IMR-90 (cell line): ENCODE results near the gene OBP2A. TPM values are rescaled to one million over a fixed set of nuclear protein-coding genes. Genes with fewer than 3 reads are reported as not detected.
"Not testable (repeated sequence)": the region's sequence is repeated elsewhere in the genome, so short reads cannot be mapped to it uniquely, and the experiment has no call there.

Source experiments
- ATAC-seq: fragments of 200-7000 bp; cut with Tn5 transposase; 2 replicates; pipeline ENCODE4 v1.9.1; 2020; ENCODE audit warnings: low read depth, mild to moderate bottlenecking, moderate library complexity
- BruUV-seq: library from RNA; stranded (reverse); fragments of 400-500 nt; replicated peaks from 2 replicates; lab custom pipeline; 2021; lab: Mats Ljungman, UMichigan
- CTCF ChIA-PET: fragments of 300-600 bp; formaldehyde crosslinking; extraction: SDS; loops from one replicate; lab custom pipeline; 2021; ENCODE audit warnings: antibody characterized with exemption; lab: Yijun Ruan, JAX
- POLR2A ChIA-PET: fragments of 300-600 bp; sonication (Branson Sonifier 250); formaldehyde crosslinking; loops from one replicate; lab custom pipeline; 2022; ENCODE audit warnings: antibody characterized with exemption; ENCODE audit not compliant: unreplicated experiment; lab: Charles Lee
- DNase-seq: peaks from one replicate; pipeline ENCODE4 v3.0.0; 2013
- H2AFZ ChIP-seq: replicated peaks from 2 replicates; pipeline ENCODE3; 2013; ENCODE audit warnings: low read length, mild to moderate bottlenecking; ENCODE audit not compliant: poor library complexity
- H2AK5ac ChIP-seq: 2 replicates; pipeline ENCODE4 v1.6.1; 2013; ENCODE audit warnings: low read depth, low read length, inconsistent platforms
- H2AK9ac ChIP-seq: replicated peaks from 2 replicates; pipeline ENCODE3; 2013; ENCODE audit warnings: mild to moderate bottlenecking, low read depth, low read length, moderate library complexity; ENCODE audit not compliant: poor library complexity
- H2BK120ac ChIP-seq: 2 replicates; pipeline ENCODE4 v1.6.1; 2013; ENCODE audit warnings: low read depth, low read length, inconsistent platforms
- H2BK15ac ChIP-seq: 3 replicates; pipeline ENCODE4 v1.6.1; 2013; ENCODE audit warnings: low read depth, low read length, inconsistent platforms
- H2BK20ac ChIP-seq: 2 replicates; pipeline ENCODE4 v1.6.1; 2013; ENCODE audit warnings: low read depth, mild to moderate bottlenecking, inconsistent platforms, low read length, moderate library complexity
- H2BK5ac ChIP-seq: 2 replicates; pipeline ENCODE4 v1.6.1; 2013; ENCODE audit warnings: mild to moderate bottlenecking, low read depth, low read length, inconsistent platforms; ENCODE audit not compliant: poor library complexity, severe bottlenecking
- H3K14ac ChIP-seq: replicated peaks from 2 replicates; pipeline ENCODE4 v1.6.1; 2013; ENCODE audit warnings: low read depth, low read length, inconsistent platforms
- H3K18ac ChIP-seq: 2 replicates; pipeline ENCODE4 v1.6.1; 2013; ENCODE audit warnings: low read depth, low read length, control low read depth
- H3K23ac ChIP-seq: 2 replicates; pipeline ENCODE4 v1.6.1; 2013; ENCODE audit warnings: low read depth, low read length, inconsistent platforms
- H3K27ac ChIP-seq: 2 replicates; pipeline ENCODE4 v1.5.1; 2013; ENCODE audit warnings: mild to moderate bottlenecking, control low read depth, low read length; ENCODE audit not compliant: insufficient read depth
- H3K27me3 ChIP-seq: 2 replicates; pipeline ENCODE4 v1.6.1; 2013; ENCODE audit warnings: low read length; ENCODE audit not compliant: control insufficient read depth, insufficient read depth
- H3K36me3 ChIP-seq: 2 replicates; pipeline ENCODE4 v1.6.1; 2013; ENCODE audit warnings: low read length, mixed read lengths; ENCODE audit not compliant: control insufficient read depth, insufficient read depth
- H3K4ac ChIP-seq: 2 replicates; pipeline ENCODE4 v1.6.1; 2013; ENCODE audit warnings: low read depth, low read length, inconsistent platforms
- H3K4me1 ChIP-seq: 2 replicates; pipeline ENCODE4 v1.6.1; 2013; ENCODE audit warnings: low read length, mixed read lengths; ENCODE audit not compliant: control insufficient read depth, insufficient read depth
- H3K4me2 ChIP-seq: 2 replicates; pipeline ENCODE4 v1.6.1; 2013; ENCODE audit warnings: low read depth, mild to moderate bottlenecking, control low read depth, low read length, moderate library complexity
- H3K4me3 ChIP-seq: 2 replicates; pipeline ENCODE4 v1.5.1; 2013; ENCODE audit warnings: low read depth, mild to moderate bottlenecking, control low read depth, low read length, moderate library complexity; ENCODE audit not compliant: insufficient read depth
- H3K56ac ChIP-seq: 2 replicates; pipeline ENCODE4 v1.6.1; 2013; ENCODE audit warnings: low read length, inconsistent platforms; ENCODE audit not compliant: insufficient read depth; ENCODE audit errors: extremely low read depth
- H3K79me1 ChIP-seq, 2 experiments: 2 replicates each; pipeline ENCODE4 v1.6.1; 2013; ENCODE audit warnings: low read length in 2 of 2, inconsistent platforms in 1 of 2, low read depth in 1 of 2
- H3K9ac ChIP-seq: 2 replicates; pipeline ENCODE4 v1.6.1; 2013; ENCODE audit warnings: low read depth, low read length, control low read depth
- H3K9me1 ChIP-seq: 2 replicates; pipeline ENCODE4 v1.6.1; 2013; ENCODE audit warnings: low read length, inconsistent platforms; ENCODE audit not compliant: insufficient read depth
- H3K9me3 ChIP-seq: 2 replicates; pipeline ENCODE4 v1.6.1; 2013; ENCODE audit warnings: low read length; ENCODE audit not compliant: control insufficient read depth, insufficient read depth
- H4K20me1 ChIP-seq: 2 replicates; pipeline ENCODE4 v1.6.1; 2013; ENCODE audit warnings: low read length, inconsistent platforms; ENCODE audit not compliant: insufficient read depth
- H4K5ac ChIP-seq: 2 replicates; pipeline ENCODE4 v1.6.1; 2013; ENCODE audit warnings: mild to moderate bottlenecking, low read depth, low read length, control low read depth
- H4K8ac ChIP-seq, 2 experiments: 2 replicates each; pipeline ENCODE4 v1.6.1; 2013; ENCODE audit warnings: low read depth in 2 of 2, low read length in 2 of 2, control low read depth in 1 of 2, inconsistent platforms in 1 of 2
- H4K91ac ChIP-seq: 2 replicates; pipeline ENCODE4 v1.6.1; 2013; ENCODE audit warnings: low read depth, low read length, inconsistent platforms; ENCODE audit not compliant: insufficient read depth
- WGBS, 2 experiments: methylation state at CpG; one replicate each; pipeline versions ENCODE4 v1.1.5 to v1.1.7; 2013; ENCODE audit warnings: missing lambda C conversion rate in 2 of 2; ENCODE audit not compliant: insufficient read length in 1 of 2; ENCODE audit errors: extremely low coverage in 2 of 2; 5-methylcytosine and 5-hydroxymethylcytosine counted together
- dilution Hi-C: fragments of 300-500 bp; cut with HindIII; formaldehyde crosslinking; loops from one replicate; pipeline ENCODE4 v1.14.3; 2018; ENCODE audit warnings: low sequenced_read_pairs; ENCODE audit not compliant: unreplicated experiment
- in situ Hi-C: fragments of 300-500 bp; cut with MboI; formaldehyde crosslinking; loops from 3 replicates; pipeline ENCODE4 v1.14.3; 2019; ENCODE audit warnings: low sequenced_read_pairs, inconsistent platforms, mixed read lengths
- intact Hi-C: fragments of 100-400 bp; cut with micrococcal nuclease; formaldehyde crosslinking; loops from 2 replicates; pipeline ENCODE4 v1.10.0; 2022
- polyA plus RNA-seq, 3 experiments: library from polyadenylated mRNA; depleted of rRNA; stranded (reverse); fragments of >200 nt; gene quantifications; 2 replicates each; pipeline ENCODE4 v1.2.3, GENCODE V29; 2012; ENCODE audit warnings: low replicate concordance in 1 of 3
- total RNA-seq: library from RNA; depleted of rRNA; stranded (reverse); fragments of >200 nt; gene quantifications from 2 replicates; pipeline ENCODE4 v1.2.3, GENCODE V29; 2012

Gene OBP2A
- total and polyA plus RNA-seq, 2 of the 4 experiments (the other 2 are of a cell fraction): not detected

DNA sequence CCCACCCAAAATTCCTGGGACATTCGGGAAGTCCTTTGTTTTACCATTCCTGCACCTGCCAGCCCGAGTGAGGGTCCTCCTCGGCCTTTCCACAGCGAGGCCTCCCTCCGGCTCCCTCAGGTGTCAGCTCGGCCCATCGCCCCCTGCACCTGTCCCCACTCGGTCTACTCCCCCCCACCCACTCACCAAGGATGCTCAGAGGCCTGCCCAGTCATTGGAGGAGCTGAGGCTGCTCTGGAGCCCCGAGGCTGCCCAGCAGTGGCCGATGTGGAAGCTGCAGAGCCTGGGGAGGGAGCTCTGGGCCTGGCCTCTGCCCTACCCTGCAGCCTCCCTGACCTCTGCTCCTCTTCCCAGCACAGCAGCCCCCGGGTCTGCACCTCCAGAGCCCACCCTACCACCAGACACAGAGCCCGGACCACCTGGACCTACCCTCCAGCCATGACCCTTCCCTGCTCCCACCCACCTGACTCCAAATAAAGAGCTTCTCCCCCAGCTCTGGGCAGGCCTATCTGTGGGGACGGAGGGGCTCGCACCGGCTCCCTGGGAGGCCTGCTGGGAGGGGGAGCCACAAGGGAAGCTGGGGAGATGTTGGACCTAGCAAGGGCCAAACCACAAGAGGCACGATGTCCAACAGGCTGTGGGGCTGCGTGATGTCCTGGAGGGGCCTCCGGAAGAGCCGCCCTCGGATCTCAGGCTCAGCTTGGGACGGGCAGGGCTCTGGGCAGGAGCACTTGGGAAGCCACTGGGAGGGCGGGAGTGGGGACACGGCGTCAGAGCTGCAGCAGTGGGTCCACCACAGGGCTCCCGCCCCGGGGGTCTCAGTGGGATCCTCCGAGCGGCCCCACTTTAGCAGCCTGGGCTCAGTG lies 3.8 kb downstream of the OBP2A start:
- H4K91ac ChIP-seq, ATAC-seq, H2BK20ac ChIP-seq, POLR2A ChIA-PET, dilution Hi-C loops, H3K4ac ChIP-seq, BruUV-seq, H2BK120ac ChIP-seq, H3K56ac ChIP-seq, H2BK15ac ChIP-seq, H3K9me3 ChIP-seq, H3K4me2 ChIP-seq, H2AK9ac ChIP-seq, H3K18ac ChIP-seq, H3K14ac ChIP-seq, CTCF ChIA-PET, H2AK5ac ChIP-seq, H3K4me3 ChIP-seq, DNase-seq, H4K8ac ChIP-seq, H3K27ac ChIP-seq, H3K9me1 ChIP-seq, H3K27me3 ChIP-seq, H3K36me3 ChIP-seq, H3K9ac ChIP-seq, in situ Hi-C loops, H2BK5ac ChIP-seq, H4K20me1 ChIP-seq, H3K23ac ChIP-seq, intact Hi-C loops, H3K79me1 ChIP-seq, H4K5ac ChIP-seq, H3K4me1 ChIP-seq, H2AFZ ChIP-seq: not testable (repeated sequence)
- WGBS, 2 experiments: 60% methylated on average over 4 of the region's 28 CpGs; no CpG with 5 or more reads in 1 of the 2 experiments
